ENCODE results near the gene ZNF451. TPM values are rescaled to one million over a fixed set of nuclear protein-coding genes. Genes with fewer than 3 reads are reported as not detected.

The ZNF451 gene
- polyA plus RNA-seq, 1 donor from 2014 or later = 60.2 TPM

DNA sequence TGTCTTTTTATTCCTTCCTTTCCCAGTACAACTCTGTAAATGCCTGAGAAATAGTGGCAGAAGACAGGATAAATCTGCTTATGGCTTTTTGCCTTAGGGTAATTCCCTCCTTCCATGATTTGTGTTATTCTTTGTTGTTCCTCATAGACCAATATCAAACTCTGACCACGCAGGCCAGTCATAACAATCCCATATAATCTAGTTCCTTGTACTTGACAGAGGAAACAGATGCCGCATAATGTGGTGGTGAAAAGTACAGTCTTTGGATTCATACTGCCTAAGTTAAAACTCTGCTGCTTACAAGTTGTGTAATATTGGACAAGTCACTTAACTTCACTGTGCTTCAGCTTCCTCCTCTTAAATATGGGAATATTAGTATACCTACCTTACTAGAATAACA, 74.0 kb downstream of the ZNF451 start:
- no peak for TF ChIP-seq POLR2AphosphoS5 (IDR thresholded peaks at IDR 0.05)
- TF ChIP-seq SMC3 (conservative IDR thresholded peaks at IDR 0.05; ENCODE audit: poor library complexity) = no peak
- TF ChIP-seq, protein P1, sequence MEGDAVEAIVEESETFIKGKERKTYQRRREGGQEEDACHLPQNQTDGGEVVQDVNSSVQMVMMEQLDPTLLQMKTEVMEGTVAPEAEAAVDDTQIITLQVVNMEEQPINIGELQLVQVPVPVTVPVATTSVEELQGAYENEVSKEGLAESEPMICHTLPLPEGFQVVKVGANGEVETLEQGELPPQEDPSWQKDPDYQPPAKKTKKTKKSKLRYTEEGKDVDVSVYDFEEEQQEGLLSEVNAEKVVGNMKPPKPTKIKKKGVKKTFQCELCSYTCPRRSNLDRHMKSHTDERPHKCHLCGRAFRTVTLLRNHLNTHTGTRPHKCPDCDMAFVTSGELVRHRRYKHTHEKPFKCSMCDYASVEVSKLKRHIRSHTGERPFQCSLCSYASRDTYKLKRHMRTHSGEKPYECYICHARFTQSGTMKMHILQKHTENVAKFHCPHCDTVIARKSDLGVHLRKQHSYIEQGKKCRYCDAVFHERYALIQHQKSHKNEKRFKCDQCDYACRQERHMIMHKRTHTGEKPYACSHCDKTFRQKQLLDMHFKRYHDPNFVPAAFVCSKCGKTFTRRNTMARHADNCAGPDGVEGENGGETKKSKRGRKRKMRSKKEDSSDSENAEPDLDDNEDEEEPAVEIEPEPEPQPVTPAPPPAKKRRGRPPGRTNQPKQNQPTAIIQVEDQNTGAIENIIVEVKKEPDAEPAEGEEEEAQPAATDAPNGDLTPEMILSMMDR (IDR thresholded peaks at IDR 0.05; ENCODE audit: poor library complexity, severe bottlenecking) = no peak

DNA sequence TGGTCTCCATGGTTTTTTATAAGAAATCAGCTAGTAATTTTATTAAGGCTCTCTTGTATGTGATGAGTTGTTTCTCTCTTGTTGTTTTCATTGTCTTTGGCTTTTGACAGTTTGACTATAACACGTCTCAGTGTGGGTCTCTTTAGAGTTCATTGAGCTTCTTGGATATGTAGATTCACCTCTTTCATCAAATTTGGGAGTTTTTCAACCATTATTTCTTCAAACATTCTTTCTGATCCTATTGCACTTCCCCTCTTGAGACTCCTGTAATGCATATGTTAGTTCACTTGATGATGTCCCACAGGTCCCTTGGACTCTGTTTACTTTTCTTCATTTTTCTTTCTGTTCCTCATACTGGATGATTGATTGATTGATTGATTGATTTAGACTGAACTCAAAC, 75.1 kb downstream of the ZNF451 start:
- H3K27me3 ChIP-seq (ENCODE audit: insufficient read depth, low read depth, low read length) = no peaks in the 10 kb centered on the region
- no peak overlapping the region for H3K4me2 ChIP-seq (ENCODE audit: low read length)
- peaks cover 11% of the 10 kb centered on the region for H3K36me3 ChIP-seq (ENCODE audit: insufficient read depth, low read length)
- H3F3A ChIP-seq (ENCODE audit: insufficient read depth, low read length, poor library complexity, severe bottlenecking) = no peaks in the 10 kb centered on the region
- no peaks in the 10 kb centered on the region for H4K20me1 ChIP-seq (ENCODE audit: insufficient read depth)
- no peak overlapping the region for H3K27ac ChIP-seq (ENCODE audit: low read length)
- no peaks in the 10 kb centered on the region for H3K9me3 ChIP-seq (ENCODE audit: low read length)
- H3K9me2 ChIP-seq (ENCODE audit: insufficient read depth, low read length) = no peaks in the 10 kb centered on the region
- no peak for TF ChIP-seq TAF1 (IDR thresholded peaks at IDR 0.05; ENCODE audit: low read depth)
- no peak for TF ChIP-seq SMC3 (conservative IDR thresholded peaks at IDR 0.05; ENCODE audit: poor library complexity)
- TF ChIP-seq MXI1 (conservative IDR thresholded peaks at IDR 0.05; ENCODE audit: poor library complexity, severe bottlenecking) = no peak
- no peak for TF ChIP-seq EP300 (conservative IDR thresholded peaks at IDR 0.05; ENCODE audit: poor library complexity, severe bottlenecking)
- TF ChIP-seq, protein P2, sequence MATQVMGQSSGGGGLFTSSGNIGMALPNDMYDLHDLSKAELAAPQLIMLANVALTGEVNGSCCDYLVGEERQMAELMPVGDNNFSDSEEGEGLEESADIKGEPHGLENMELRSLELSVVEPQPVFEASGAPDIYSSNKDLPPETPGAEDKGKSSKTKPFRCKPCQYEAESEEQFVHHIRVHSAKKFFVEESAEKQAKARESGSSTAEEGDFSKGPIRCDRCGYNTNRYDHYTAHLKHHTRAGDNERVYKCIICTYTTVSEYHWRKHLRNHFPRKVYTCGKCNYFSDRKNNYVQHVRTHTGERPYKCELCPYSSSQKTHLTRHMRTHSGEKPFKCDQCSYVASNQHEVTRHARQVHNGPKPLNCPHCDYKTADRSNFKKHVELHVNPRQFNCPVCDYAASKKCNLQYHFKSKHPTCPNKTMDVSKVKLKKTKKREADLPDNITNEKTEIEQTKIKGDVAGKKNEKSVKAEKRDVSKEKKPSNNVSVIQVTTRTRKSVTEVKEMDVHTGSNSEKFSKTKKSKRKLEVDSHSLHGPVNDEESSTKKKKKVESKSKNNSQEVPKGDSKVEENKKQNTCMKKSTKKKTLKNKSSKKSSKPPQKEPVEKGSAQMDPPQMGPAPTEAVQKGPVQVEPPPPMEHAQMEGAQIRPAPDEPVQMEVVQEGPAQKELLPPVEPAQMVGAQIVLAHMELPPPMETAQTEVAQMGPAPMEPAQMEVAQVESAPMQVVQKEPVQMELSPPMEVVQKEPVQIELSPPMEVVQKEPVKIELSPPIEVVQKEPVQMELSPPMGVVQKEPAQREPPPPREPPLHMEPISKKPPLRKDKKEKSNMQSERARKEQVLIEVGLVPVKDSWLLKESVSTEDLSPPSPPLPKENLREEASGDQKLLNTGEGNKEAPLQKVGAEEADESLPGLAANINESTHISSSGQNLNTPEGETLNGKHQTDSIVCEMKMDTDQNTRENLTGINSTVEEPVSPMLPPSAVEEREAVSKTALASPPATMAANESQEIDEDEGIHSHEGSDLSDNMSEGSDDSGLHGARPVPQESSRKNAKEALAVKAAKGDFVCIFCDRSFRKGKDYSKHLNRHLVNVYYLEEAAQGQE (IDR thresholded peaks at IDR 0.05; ENCODE audit: borderline replicate concordance) = no peak
- no peak for TF ChIP-seq POLR2AphosphoS5 (IDR thresholded peaks at IDR 0.05)
- no peak for TF ChIP-seq RAD21 (conservative IDR thresholded peaks at IDR 0.05)
- TF ChIP-seq EZH2 (IDR thresholded peaks at IDR 0.05; ENCODE audit: borderline replicate concordance, insufficient read depth, low read length, poor library complexity, severe bottlenecking) = no peak
- TF ChIP-seq, protein P1 (IDR thresholded peaks at IDR 0.05; ENCODE audit: poor library complexity, severe bottlenecking) = no peak
- no peak overlapping the region for H2AFZ ChIP-seq (ENCODE audit: low read depth, low read length)
- H3K9ac ChIP-seq (ENCODE audit: low read length) = no peak overlapping the region
- H3K4me3 ChIP-seq (ENCODE audit: low read length) = no peak overlapping the region
- no peaks in the 10 kb centered on the region for H3K79me2 ChIP-seq (replicated peaks; ENCODE audit: insufficient read depth, low read length)

More for the DNA sequence above, 74.0 kb downstream of the ZNF451 start:
- Histone ChIP-seq H2AFZ (ENCODE audit: low read depth, low read length) (no peak overlapping the region), H3K79me2 (replicated peaks; ENCODE audit: insufficient read depth, low read length) (no peaks in the 10 kb centered on the region), H3K4me2 (ENCODE audit: low read length) (no peak overlapping the region), H3K9me3 (ENCODE audit: low read length) (no peaks in the 10 kb centered on the region), H3K9me2 (ENCODE audit: insufficient read depth, low read length) (no peaks in the 10 kb centered on the region), H3F3A (ENCODE audit: insufficient read depth, low read length, poor library complexity, severe bottlenecking) (no peaks in the 10 kb centered on the region), H3K27me3 (ENCODE audit: insufficient read depth, low read depth, low read length) (no peaks in the 10 kb centered on the region), H3K9ac (ENCODE audit: low read length) (no peak overlapping the region), H3K27ac (ENCODE audit: low read length) (no peak overlapping the region), H3K4me3 (ENCODE audit: low read length) (no peak overlapping the region), H3K36me3 (ENCODE audit: insufficient read depth, low read length) (peaks cover 11% of the 10 kb centered on the region), H4K20me1 (ENCODE audit: insufficient read depth) (no peaks in the 10 kb centered on the region)

Data from neural cell (in vitro differentiated cells).